Ovary (tissue), 3 donors: ENCODE results near the gene RGL3.

Experiments
- EP300 ChIP-seq: sonication (generic); formaldehyde crosslinking; IDR thresholded peaks from one replicate; pipeline ENCODE4 v1.6.1; 2017; ENCODE audit warnings: antibody characterized with exemption
- TF ChIP-seq, protein P1 (sequence below), 3 donors: fragments of 450-650 bp in 2 of 3; fragments of 200-600 bp in 1 of 3; IDR thresholded peaks; one replicate each; pipeline versions ENCODE4 v1.5.1 to v1.8.0; 2016 to 2022; ENCODE audit warnings: antibody characterized with exemption in 3 of 3, mild to moderate bottlenecking in 1 of 3
- donor health status: DM: no; HTN: no; CAD: no.

DNA sequence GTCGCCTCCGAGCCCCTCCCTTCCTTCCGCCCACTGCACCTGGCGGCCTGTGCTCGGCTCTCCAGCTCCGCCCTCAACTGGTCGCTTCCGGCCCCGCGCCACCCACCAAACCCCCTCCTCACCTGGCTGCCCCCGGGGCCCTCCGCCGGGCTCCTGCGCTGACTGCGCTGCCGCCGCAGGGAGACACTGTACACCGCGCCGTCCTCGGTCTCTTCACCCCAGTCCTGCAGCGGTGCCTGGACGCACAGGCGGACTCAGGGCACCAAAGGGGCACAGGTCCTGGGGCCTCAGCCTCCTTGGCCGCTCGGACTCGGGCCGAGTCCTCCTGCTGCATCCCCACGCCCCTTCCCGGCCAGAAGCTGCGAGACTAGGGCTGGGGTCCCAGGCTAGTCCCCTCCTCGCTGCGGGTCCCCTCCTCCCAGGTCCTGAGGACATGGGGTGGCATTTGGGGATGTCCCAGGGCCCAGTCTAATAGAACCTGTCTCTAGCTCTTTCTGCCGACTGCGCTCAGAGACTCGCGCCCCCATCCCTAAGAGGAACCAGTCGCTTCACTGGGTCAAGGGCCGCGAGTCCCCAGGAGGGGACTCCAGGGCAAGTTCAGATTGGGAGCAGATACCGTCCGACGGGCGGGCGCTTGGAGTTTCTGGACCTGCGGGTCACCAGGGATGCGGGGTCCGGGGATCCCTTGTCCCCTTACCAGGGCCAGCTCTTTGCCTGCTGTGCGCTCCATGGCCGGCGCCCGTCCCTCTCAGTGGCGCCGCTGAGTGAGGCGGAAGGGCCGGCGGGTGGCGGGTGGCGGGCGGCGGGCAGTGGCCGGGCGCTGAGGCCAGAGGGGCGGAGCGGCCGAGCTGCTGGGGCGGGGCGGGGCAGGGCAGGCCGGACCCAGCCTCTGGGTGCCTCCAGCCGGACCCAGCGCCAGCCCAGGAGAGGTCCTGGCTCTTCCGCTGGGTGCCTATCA lies at the start of gene RGL3:
- TF ChIP-seq, protein P1, sequence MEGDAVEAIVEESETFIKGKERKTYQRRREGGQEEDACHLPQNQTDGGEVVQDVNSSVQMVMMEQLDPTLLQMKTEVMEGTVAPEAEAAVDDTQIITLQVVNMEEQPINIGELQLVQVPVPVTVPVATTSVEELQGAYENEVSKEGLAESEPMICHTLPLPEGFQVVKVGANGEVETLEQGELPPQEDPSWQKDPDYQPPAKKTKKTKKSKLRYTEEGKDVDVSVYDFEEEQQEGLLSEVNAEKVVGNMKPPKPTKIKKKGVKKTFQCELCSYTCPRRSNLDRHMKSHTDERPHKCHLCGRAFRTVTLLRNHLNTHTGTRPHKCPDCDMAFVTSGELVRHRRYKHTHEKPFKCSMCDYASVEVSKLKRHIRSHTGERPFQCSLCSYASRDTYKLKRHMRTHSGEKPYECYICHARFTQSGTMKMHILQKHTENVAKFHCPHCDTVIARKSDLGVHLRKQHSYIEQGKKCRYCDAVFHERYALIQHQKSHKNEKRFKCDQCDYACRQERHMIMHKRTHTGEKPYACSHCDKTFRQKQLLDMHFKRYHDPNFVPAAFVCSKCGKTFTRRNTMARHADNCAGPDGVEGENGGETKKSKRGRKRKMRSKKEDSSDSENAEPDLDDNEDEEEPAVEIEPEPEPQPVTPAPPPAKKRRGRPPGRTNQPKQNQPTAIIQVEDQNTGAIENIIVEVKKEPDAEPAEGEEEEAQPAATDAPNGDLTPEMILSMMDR (IDR thresholded peaks at IDR 0.05): no peak
- TF ChIP-seq EP300: no peak
